Measurements from ENCODE around the gene TSSC4.
A peak's percentile ranks its signal among the peaks of the same experiment; 100 is the strongest.

Gene TSSC4

GRCh38 chr11:2442589-2442988, 42.0 kb downstream of the TSSC4 start:
- no peak for TF ChIP-seq CTCF (IDR thresholded peaks at IDR 0.05; ENCODE audit: insufficient read depth, low read length, poor library complexity, severe bottlenecking)

GRCh38 chr11:2443406-2443805, 42.9 kb downstream of the TSSC4 start:
- Histone ChIP-seq H3K36me3 (ENCODE audit: control insufficient read depth, insufficient read depth, low read length) (no peaks in the 10 kb centered on the region), H3K4me3 (replicated peaks; ENCODE audit: low read depth, low read length) (no peak overlapping the region), H3K27me3 (replicated peaks; ENCODE audit: control insufficient read depth, insufficient read depth, low read length) (peaks cover 2% of the 10 kb centered on the region)
- TF ChIP-seq CTCF (IDR thresholded peaks at IDR 0.05; ENCODE audit: insufficient read depth, low read length, poor library complexity, severe bottlenecking): no peak
- DNase-seq (ENCODE audit: extremely low read depth, insufficient read length): no peak

More at GRCh38 chr11:2442589-2442988, 42.0 kb downstream of the TSSC4 start:
- DNase-seq (ENCODE audit: extremely low read depth, insufficient read length): no peak
- H3K4me3 ChIP-seq (replicated peaks; ENCODE audit: low read depth, low read length): no peak overlapping the region
- H3K27me3 ChIP-seq (replicated peaks; ENCODE audit: control insufficient read depth, insufficient read depth, low read length): peaks cover 2% of the 10 kb centered on the region
- H3K36me3 ChIP-seq (ENCODE audit: control insufficient read depth, insufficient read depth, low read length): no peaks in the 10 kb centered on the region

GRCh38 chr11:2443881-2444820, 43.6 kb downstream of the TSSC4 start, which contains the start of gene TRPM5:
Gene TRPM5 (minus strand): TSS chr11:2444514. CDS start chr11:2423036, 21,478 bp downstream.
- no peaks in the 10 kb centered on the region for H3K36me3 ChIP-seq (ENCODE audit: control insufficient read depth, insufficient read depth, low read length)
- no peak for TF ChIP-seq CTCF (IDR thresholded peaks at IDR 0.05; ENCODE audit: insufficient read depth, low read length, poor library complexity, severe bottlenecking)
- peaks cover 2% of the 10 kb centered on the region for H3K27me3 ChIP-seq (replicated peaks; ENCODE audit: control insufficient read depth, insufficient read depth, low read length)
- DNase-seq (ENCODE audit: extremely low read depth, insufficient read length): peak; percentile 13
- no peak within 1 kb of the TSS for H3K4me3 ChIP-seq (replicated peaks; ENCODE audit: low read depth, low read length)

- H3K27me3 ChIP-seq (replicated peaks; ENCODE audit: control insufficient read depth, insufficient read depth, low read length): peaks cover 2% of the 10 kb centered on the region
- peak; percentile 39 for DNase-seq (ENCODE audit: extremely low read depth, insufficient read length)
- H3K4me3 ChIP-seq (replicated peaks; ENCODE audit: low read depth, low read length): no peak within 1 kb of the TSS
- no peak for TF ChIP-seq CTCF (IDR thresholded peaks at IDR 0.05; ENCODE audit: insufficient read depth, low read length, poor library complexity, severe bottlenecking)
- no peaks in the 10 kb centered on the region for H3K36me3 ChIP-seq (ENCODE audit: control insufficient read depth, insufficient read depth, low read length)
These were observed 44.5 kb downstream of the TSSC4 start, which contains the start of gene KCNQ1 for GRCh38 chr11:2444821-2445745. Gene KCNQ1 (plus strand): TSS chr11:2445008. CDS start chr11:2445099, 91 bp downstream.

GRCh38 chr11:2445746-2446551, 45.4 kb downstream of the TSSC4 start:
- Histone ChIP-seq H3K27me3 (replicated peaks; ENCODE audit: control insufficient read depth, insufficient read depth, low read length) (peaks cover 2% of the 10 kb centered on the region), H3K4me3 (replicated peaks; ENCODE audit: low read depth, low read length) (no peak overlapping the region), H3K36me3 (ENCODE audit: control insufficient read depth, insufficient read depth, low read length) (no peaks in the 10 kb centered on the region)
- no peak for TF ChIP-seq CTCF (IDR thresholded peaks at IDR 0.05; ENCODE audit: insufficient read depth, low read length, poor library complexity, severe bottlenecking)
- DNase-seq (ENCODE audit: extremely low read depth, insufficient read length): no peak

Measured in GM06990 (cell line).